Measurements from ENCODE around the gene LCN12. TPM values are rescaled to one million over a fixed set of nuclear protein-coding genes. Genes with fewer than 3 reads are reported as not detected.

LCN12 gene
- total RNA-seq, 1 donor from 2014 or later: not detected

DNA sequence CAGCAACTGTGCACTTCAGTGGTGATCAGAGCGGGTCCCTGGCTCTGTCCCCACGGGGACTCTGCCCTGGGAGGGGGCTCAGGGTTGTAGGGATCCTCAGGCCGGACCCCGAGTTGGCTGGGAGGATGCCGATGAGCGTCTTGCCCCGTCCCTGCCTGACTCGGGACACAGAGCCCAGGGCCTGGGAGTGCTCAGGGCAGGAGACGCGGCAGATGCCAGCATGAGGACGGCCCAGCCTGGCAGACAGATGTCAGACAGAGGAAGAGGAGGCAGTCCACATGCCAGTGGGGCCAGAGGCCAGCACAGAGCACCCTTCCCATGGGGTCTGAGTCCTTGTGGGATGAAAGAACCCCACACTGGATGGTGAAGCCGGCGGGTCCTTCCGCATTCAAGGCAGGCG lies 11.3 kb downstream of the LCN12 start:
- H3K4me1 Mint-ChIP-seq (ENCODE audit: low read depth, unreplicated experiment): peaks cover 5% of the 10 kb centered on the region
- Histone ChIP-seq H2AFZ (ENCODE audit: low read depth, low read length) (no peak overlapping the region), H3K79me2 (ENCODE audit: insufficient read depth, low read length) (no peaks in the 10 kb centered on the region), H3K9ac (ENCODE audit: low read length) (no peak overlapping the region), H3K9me3 (ENCODE audit: insufficient read depth, low read depth, low read length) (no peaks in the 10 kb centered on the region), H4K20me1 (ENCODE audit: insufficient read depth, low read length) (no peaks in the 10 kb centered on the region), H3K27ac (ENCODE audit: low read depth, low read length) (no peak overlapping the region), H3K36me3 (ENCODE audit: insufficient read depth, low read length) (no peaks in the 10 kb centered on the region), H3K4me3 (ENCODE audit: insufficient read depth, low read depth, low read length) (no peak overlapping the region), H3K4me2 (ENCODE audit: low read length) (no peak overlapping the region), H3K27me3 (ENCODE audit: insufficient read depth, low read length) (no peaks in the 10 kb centered on the region), H3K4me1 (ENCODE audit: insufficient read depth, low read length) (peaks cover 4% of the 10 kb centered on the region)
- H3K27ac Mint-ChIP-seq (ENCODE audit: unreplicated experiment): no peak overlapping the region
- H3K9me3 Mint-ChIP-seq (ENCODE audit: unreplicated experiment): no peaks in the 10 kb centered on the region
- peaks cover 11% of the 10 kb centered on the region for H3K27me3 Mint-ChIP-seq (ENCODE audit: low read depth, unreplicated experiment)
- no peaks in the 10 kb centered on the region for H3K36me3 Mint-ChIP-seq (ENCODE audit: low read depth, unreplicated experiment)
- DNase-seq (ENCODE audit: low read depth) (no peak), FAIRE-seq (no peak)
- TF ChIP-seq, protein P1, sequence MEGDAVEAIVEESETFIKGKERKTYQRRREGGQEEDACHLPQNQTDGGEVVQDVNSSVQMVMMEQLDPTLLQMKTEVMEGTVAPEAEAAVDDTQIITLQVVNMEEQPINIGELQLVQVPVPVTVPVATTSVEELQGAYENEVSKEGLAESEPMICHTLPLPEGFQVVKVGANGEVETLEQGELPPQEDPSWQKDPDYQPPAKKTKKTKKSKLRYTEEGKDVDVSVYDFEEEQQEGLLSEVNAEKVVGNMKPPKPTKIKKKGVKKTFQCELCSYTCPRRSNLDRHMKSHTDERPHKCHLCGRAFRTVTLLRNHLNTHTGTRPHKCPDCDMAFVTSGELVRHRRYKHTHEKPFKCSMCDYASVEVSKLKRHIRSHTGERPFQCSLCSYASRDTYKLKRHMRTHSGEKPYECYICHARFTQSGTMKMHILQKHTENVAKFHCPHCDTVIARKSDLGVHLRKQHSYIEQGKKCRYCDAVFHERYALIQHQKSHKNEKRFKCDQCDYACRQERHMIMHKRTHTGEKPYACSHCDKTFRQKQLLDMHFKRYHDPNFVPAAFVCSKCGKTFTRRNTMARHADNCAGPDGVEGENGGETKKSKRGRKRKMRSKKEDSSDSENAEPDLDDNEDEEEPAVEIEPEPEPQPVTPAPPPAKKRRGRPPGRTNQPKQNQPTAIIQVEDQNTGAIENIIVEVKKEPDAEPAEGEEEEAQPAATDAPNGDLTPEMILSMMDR (IDR thresholded peaks at IDR 0.05; ENCODE audit: insufficient read depth, low read depth, low read length): no peak
- no peak for TF ChIP-seq EZH2 (IDR thresholded peaks at IDR 0.05; ENCODE audit: insufficient read depth, low read length)
- no peak overlapping the region for H3K4me3 Mint-ChIP-seq (ENCODE audit: unreplicated experiment)

DNA sequence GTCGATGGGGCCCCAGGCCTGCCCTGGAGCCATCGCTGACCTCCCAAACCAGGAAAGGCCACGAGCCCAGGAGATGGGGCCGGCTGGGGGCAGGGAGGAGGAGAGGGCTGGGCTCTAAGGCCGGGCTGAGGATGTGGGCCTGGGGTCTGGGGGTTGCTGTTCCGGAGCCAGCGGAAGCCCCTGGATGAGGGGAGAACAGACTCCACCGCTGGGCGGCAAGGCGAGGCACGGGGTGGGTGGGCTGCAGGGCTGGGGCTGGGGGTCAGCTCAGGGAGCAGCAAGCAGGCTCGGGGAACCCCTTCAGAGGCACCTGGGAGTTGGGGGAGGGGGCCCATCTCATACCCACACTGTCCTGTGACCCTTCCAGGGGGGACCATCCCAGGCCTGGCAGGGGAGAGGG lies 11.7 kb downstream of the LCN12 start:
- TF ChIP-seq EZH2 (IDR thresholded peaks at IDR 0.05; ENCODE audit: insufficient read depth, low read length): no peak
- no peak overlapping the region for H3K4me2 ChIP-seq (ENCODE audit: low read length)
- Mint-ChIP-seq H3K9me3 (ENCODE audit: unreplicated experiment) (no peaks in the 10 kb centered on the region), H3K4me3 (ENCODE audit: unreplicated experiment) (no peak overlapping the region), H3K27me3 (ENCODE audit: low read depth, unreplicated experiment) (peaks cover 11% of the 10 kb centered on the region), H3K4me1 (ENCODE audit: low read depth, unreplicated experiment) (peaks cover 5% of the 10 kb centered on the region), H3K27ac (ENCODE audit: unreplicated experiment) (no peak overlapping the region), H3K36me3 (ENCODE audit: low read depth, unreplicated experiment) (no peaks in the 10 kb centered on the region)
- no peaks in the 10 kb centered on the region for H3K36me3 ChIP-seq (ENCODE audit: insufficient read depth, low read length)
- no peak overlapping the region for H3K27ac ChIP-seq (ENCODE audit: low read depth, low read length)
- H4K20me1 ChIP-seq (ENCODE audit: insufficient read depth, low read length): no peaks in the 10 kb centered on the region
- H3K9ac ChIP-seq (ENCODE audit: low read length): no peak overlapping the region
- no peak overlapping the region for H3K4me3 ChIP-seq (ENCODE audit: insufficient read depth, low read depth, low read length)
- DNase-seq (ENCODE audit: low read depth) (no peak), FAIRE-seq (no peak)
- no peaks in the 10 kb centered on the region for H3K79me2 ChIP-seq (ENCODE audit: insufficient read depth, low read length)
- H3K27me3 ChIP-seq (ENCODE audit: insufficient read depth, low read length): no peaks in the 10 kb centered on the region
- H2AFZ ChIP-seq (ENCODE audit: low read depth, low read length): no peak overlapping the region
- peaks cover 4% of the 10 kb centered on the region for H3K4me1 ChIP-seq (ENCODE audit: insufficient read depth, low read length)
- no peaks in the 10 kb centered on the region for H3K9me3 ChIP-seq (ENCODE audit: insufficient read depth, low read depth, low read length)

DNA sequence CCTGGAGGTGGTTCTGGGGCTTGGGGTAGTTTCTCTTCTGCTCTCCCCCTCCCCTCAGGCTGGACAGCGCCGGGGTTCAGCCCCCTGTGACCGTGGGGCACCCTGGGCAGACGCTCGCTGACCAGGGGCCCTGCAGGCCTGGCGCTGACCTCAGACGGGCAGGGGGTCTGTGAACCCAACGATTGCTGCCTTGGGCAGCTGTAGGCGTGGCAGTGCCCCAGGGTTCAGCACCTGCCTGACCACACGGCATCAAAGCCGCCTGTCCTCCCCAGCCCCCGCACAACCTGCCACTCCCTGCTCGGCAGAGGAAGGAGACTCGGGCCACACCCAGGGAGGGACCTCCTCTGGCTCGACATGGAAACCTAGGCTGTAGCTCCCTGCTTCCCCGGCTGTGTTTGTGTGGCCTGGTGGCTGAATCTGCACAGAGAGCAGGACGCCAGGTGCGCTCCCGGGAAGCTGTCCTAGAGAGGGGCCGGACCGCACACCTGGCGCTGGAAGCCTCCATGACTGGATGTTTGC lies 12.2 kb downstream of the LCN12 start:
- no peaks in the 10 kb centered on the region for H4K20me1 ChIP-seq (ENCODE audit: insufficient read depth, low read length)
- H3K4me2 ChIP-seq (ENCODE audit: low read length): no peak overlapping the region
- TF ChIP-seq EZH2 (IDR thresholded peaks at IDR 0.05; ENCODE audit: insufficient read depth, low read length): no peak
- TF ChIP-seq, protein P1 (IDR thresholded peaks at IDR 0.05; ENCODE audit: insufficient read depth, low read depth, low read length): no peak
- H3K9me3 Mint-ChIP-seq (ENCODE audit: unreplicated experiment): no peaks in the 10 kb centered on the region
- H3K4me3 ChIP-seq (ENCODE audit: insufficient read depth, low read depth, low read length): no peak overlapping the region
- no peaks in the 10 kb centered on the region for H3K79me2 ChIP-seq (ENCODE audit: insufficient read depth, low read length)
- peaks cover 5% of the 10 kb centered on the region for H3K4me1 Mint-ChIP-seq (ENCODE audit: low read depth, unreplicated experiment)
- H3K36me3 ChIP-seq (ENCODE audit: insufficient read depth, low read length): no peaks in the 10 kb centered on the region
- H2AFZ ChIP-seq (ENCODE audit: low read depth, low read length): no peak overlapping the region
- H3K36me3 Mint-ChIP-seq (ENCODE audit: low read depth, unreplicated experiment): no peaks in the 10 kb centered on the region
- no peak for DNase-seq (ENCODE audit: low read depth)
- peaks cover 11% of the 10 kb centered on the region for H3K27me3 Mint-ChIP-seq (ENCODE audit: low read depth, unreplicated experiment)
- H3K4me1 ChIP-seq (ENCODE audit: insufficient read depth, low read length): peaks cover 4% of the 10 kb centered on the region
- H3K9me3 ChIP-seq (ENCODE audit: insufficient read depth, low read depth, low read length): no peaks in the 10 kb centered on the region
- H3K4me3 Mint-ChIP-seq (ENCODE audit: unreplicated experiment): no peak overlapping the region
- H3K27ac ChIP-seq (ENCODE audit: low read depth, low read length): no peak overlapping the region
- H3K9ac ChIP-seq (ENCODE audit: low read length): no peak overlapping the region
- H3K27me3 ChIP-seq (ENCODE audit: insufficient read depth, low read length): no peaks in the 10 kb centered on the region
- FAIRE-seq: no peak
- no peak overlapping the region for H3K27ac Mint-ChIP-seq (ENCODE audit: unreplicated experiment)

Measured in astrocyte (in vitro differentiated cells and primary cell).